Endometrium (tissue), 2 donors: ENCODE data around the gene VAT1L.

ENCODE experiments used
- FAIRE-seq: peaks from 2 replicates; lab custom pipeline; 2012; peaks lifted over from hg19 to GRCh38; lab: Jason Lieb, UNC
- donor health status: control.
- donor health status: control.

VAT1L gene

GRCh38 chr16:77788181-77789084 is at the start of gene VAT1L:
Gene VAT1L, plus strand, starts transcription at chr16:77788564. Its CDS starts 119 bp downstream, at chr16:77788683.
- FAIRE-seq, result no peak

- FAIRE-seq, result no peak
These were observed 49.4 kb upstream of the VAT1L start for GRCh38 chr16:77738706-77739558.

GRCh38 chr16:77739559-77739892 is 48.8 kb upstream of the VAT1L start:
- no peak for FAIRE-seq

GRCh38 chr16:77744141-77744540 is 44.2 kb upstream of the VAT1L start:
- no peak for FAIRE-seq

- no peak for FAIRE-seq
These were observed 42.4 kb upstream of the VAT1L start for GRCh38 chr16:77745972-77746371.

GRCh38 chr16:77748421-77749005 is 39.9 kb upstream of the VAT1L start:
- FAIRE-seq, result no peak

- FAIRE-seq, result no peak
These were observed 38.9 kb upstream of the VAT1L start for GRCh38 chr16:77749415-77749814.

- no peak for FAIRE-seq
These were observed 30.3 kb upstream of the VAT1L start for GRCh38 chr16:77758046-77758445.

- no peak for FAIRE-seq
These were observed 29.9 kb upstream of the VAT1L start for GRCh38 chr16:77758508-77758907.

GRCh38 chr16:77759201-77759600 is 29.2 kb upstream of the VAT1L start:
- no peak for FAIRE-seq

- FAIRE-seq, result no peak
These were observed 28.5 kb upstream of the VAT1L start for GRCh38 chr16:77759821-77760220.

- no peak for FAIRE-seq
These were observed 27.6 kb upstream of the VAT1L start for GRCh38 chr16:77760800-77761199.

GRCh38 chr16:77761204-77761603 is 27.2 kb upstream of the VAT1L start:
- no peak for FAIRE-seq

GRCh38 chr16:77762262-77762661 is 26.1 kb upstream of the VAT1L start:
- FAIRE-seq, result no peak

- no peak for FAIRE-seq
These were observed 24.4 kb upstream of the VAT1L start for GRCh38 chr16:77763994-77764393.

- no peak for FAIRE-seq
These were observed 21.2 kb upstream of the VAT1L start for GRCh38 chr16:77767211-77767610.

GRCh38 chr16:77767826-77768225 is 20.5 kb upstream of the VAT1L start:
- FAIRE-seq, result no peak

- no peak for FAIRE-seq
These were observed 12.2 kb upstream of the VAT1L start for GRCh38 chr16:77775911-77776909.

- no peak for FAIRE-seq
These were observed 10.6 kb upstream of the VAT1L start for GRCh38 chr16:77777745-77778144.

GRCh38 chr16:77780378-77780837 is 8.0 kb upstream of the VAT1L start:
- FAIRE-seq, result no peak

- FAIRE-seq, result no peak
These were observed 7.3 kb upstream of the VAT1L start for GRCh38 chr16:77781091-77781490.
